H1 (cell line): ENCODE measurements around the gene SELPLG. TPM values are rescaled to one million over a fixed set of nuclear protein-coding genes. Genes with fewer than 3 reads are reported as not detected.

Experiments
- BCL11A ChIP-seq, 2 experiments: IDR thresholded peaks; one replicate each; pipeline ENCODE4 v1.6.1; 2011; ENCODE audit warnings: low read depth in 2 of 2, low read length in 2 of 2, mild to moderate bottlenecking in 2 of 2
- BRCA1 ChIP-seq: IDR thresholded peaks from 2 replicates; pipeline ENCODE4 v1.6.1; 2012; ENCODE audit warnings: low read depth, low read length, improper control_type of control experiment
- CREB1 ChIP-seq: IDR thresholded peaks from 2 replicates; pipeline ENCODE4 v1.6.1; 2012; ENCODE audit warnings: inconsistent platforms
- JUN ChIP-seq: IDR thresholded peaks from 2 replicates; pipeline ENCODE4 v1.6.1; 2011; ENCODE audit warnings: low read depth, mild to moderate bottlenecking, improper control_type of control experiment, low read length
- MAFK ChIP-seq: IDR thresholded peaks from 2 replicates; pipeline ENCODE4 v1.6.1; 2012; ENCODE audit warnings: low read depth, mild to moderate bottlenecking, improper control_type of control experiment, low read length
- YY1 ChIP-seq: IDR thresholded peaks from 2 replicates; pipeline ENCODE4 v1.6.1; 2011; ENCODE audit warnings: low read depth, mild to moderate bottlenecking, low read length
- polyA plus RNA-seq, 7 experiments: library from polyadenylated mRNA; depleted of rRNA in 3 of 7; stranded (reverse) in 5 of 7; unstranded in 2 of 7; fragments of >200 nt in 5 of 7; fragments of 200-250 nt in 2 of 7; gene quantifications; 1 replicate in 5 of 7; 2 replicates in 1 of 7; 4 replicates in 1 of 7; pipeline versions ENCODE4 v1.2.1 to v1.2.3, GENCODE V29; 2011 to 2013; ENCODE audit warnings: missing spikeins in 2 of 7, mixed read lengths in 2 of 7
- total RNA-seq: library from RNA; stranded (reverse); fragmentation: NEBNext Ultra II Directional; extraction: Animal tissue kit (Norgen Biotek cat#: 25700); gene quantifications from 2 replicates; pipeline ENCODE4 v1.2.1, GENCODE V29; 2021

The SELPLG gene
- total and polyA plus RNA-seq, 2 of the 8 experiments (the other 6 are each of a cell fraction or from before 2014, with no cell fraction given): 0.18 TPM; not detected in 1

DNA sequence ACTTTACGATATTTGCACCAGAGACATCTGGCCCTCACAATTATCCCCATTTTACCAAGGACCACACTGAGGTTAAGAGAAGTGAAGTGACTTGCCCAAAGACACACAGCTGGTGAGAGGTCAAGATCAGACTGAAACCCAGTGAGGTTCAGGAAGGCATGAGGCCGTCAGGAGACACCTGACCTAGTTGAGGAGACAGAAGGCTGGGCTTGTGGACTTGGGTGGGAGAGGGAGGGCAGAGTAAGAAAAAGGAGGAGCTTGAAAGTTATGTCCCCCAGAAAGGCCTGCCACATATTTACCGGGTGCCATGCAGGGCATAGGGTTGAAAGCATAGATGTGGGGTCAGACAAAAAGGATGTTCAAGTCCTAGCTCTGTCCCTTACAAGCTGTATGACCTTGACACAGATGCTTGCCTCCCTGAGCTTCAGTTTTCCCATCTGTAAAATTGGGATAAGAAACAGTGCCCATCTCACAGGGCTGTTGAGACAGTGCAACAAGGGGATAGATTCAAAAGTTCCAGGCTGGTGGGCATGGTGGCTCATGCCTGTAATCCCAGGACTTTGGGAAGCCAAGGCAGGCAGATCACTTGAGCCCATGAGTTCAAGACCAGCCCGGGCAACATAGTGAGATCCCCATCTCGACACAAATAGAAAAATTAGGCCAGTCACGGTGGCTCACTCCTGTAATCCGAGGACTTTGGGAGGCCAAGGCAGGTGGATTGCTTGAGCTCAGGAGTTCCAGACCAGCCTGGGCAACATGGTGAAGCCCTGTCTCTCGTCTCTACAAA, 6.4 kb downstream of the SELPLG start (continued):
- TF ChIP-seq MAFK (no peak), JUN (no peak), BCL11A (IDR thresholded peaks at IDR 0.05; ENCODE audit: low read depth in 2 of 2, low read length in 2 of 2) (no peak), BRCA1 (no peak), CREB1 (no peak), YY1 (no peak)
- TF ChIP-seq, all 59 proteins: peak for 0
